Panc1 (cell line): ENCODE results near the gene EFEMP1. TPM values are rescaled to one million over a fixed set of nuclear protein-coding genes. Genes with fewer than 3 reads are reported as not detected.

Experiments used
- ATAC-seq: fragments of 200-7000 bp; cut with Tn5 transposase; 2 replicates; pipeline ENCODE4 v1.9.1; 2020; ENCODE audit warnings: mild to moderate bottlenecking, moderate library complexity
- BruUV-seq: library from RNA; stranded (reverse); fragments of 400-500 nt; replicated peaks from 2 replicates; lab custom pipeline; 2021; lab: Mats Ljungman, UMichigan
- CTCF ChIA-PET: fragments of 300-600 bp; sonication (Branson Sonifier 250); formaldehyde crosslinking; loops from one replicate; lab custom pipeline; 2022; ENCODE audit warnings: antibody characterized with exemption; lab: Charles Lee
- POLR2A ChIA-PET: fragments of 300-600 bp; sonication (Branson Sonifier 250); formaldehyde crosslinking; loops from one replicate; lab custom pipeline; 2022; ENCODE audit warnings: antibody characterized with exemption; lab: Charles Lee
- DNase-seq: peaks from one replicate; pipeline ENCODE4 v3.0.0-alpha.2; 2010; ENCODE audit warnings: low read depth, low spot score
- H3K27ac ChIP-seq: 2 replicates; pipeline ENCODE4 v1.5.1; 2011; ENCODE audit warnings: mild to moderate bottlenecking, low read length, inconsistent platforms
- H3K27me3 ChIP-seq: fragments of 200-500 bp; sonication (Bioruptor generic); 2 replicates; pipeline ENCODE4 v1.6.0; 2014; ENCODE audit warnings: low read length, inconsistent platforms; ENCODE audit not compliant: control insufficient read depth, insufficient read depth
- H3K36me3 ChIP-seq: fragments of 200-500 bp; sonication (Bioruptor generic); 2 replicates; pipeline ENCODE4 v1.5.1; 2014; ENCODE audit warnings: inconsistent platforms, mild to moderate bottlenecking, low read length, moderate library complexity; ENCODE audit not compliant: control insufficient read depth, insufficient read depth
- H3K4me1 ChIP-seq: 2 replicates; pipeline ENCODE4 v1.5.1; 2011; ENCODE audit warnings: inconsistent platforms, mild to moderate bottlenecking, low read length, moderate library complexity; ENCODE audit not compliant: control insufficient read depth, insufficient read depth
- H3K4me3 ChIP-seq, 2 experiments: 2 replicates each; pipeline ENCODE4 v1.5.1; 2011 to 2012; ENCODE audit warnings: low read depth in 2 of 2, low read length in 2 of 2, mild to moderate bottlenecking in 2 of 2, inconsistent platforms in 1 of 2, moderate library complexity in 1 of 2
- H3K9me3 ChIP-seq: fragments of 200-500 bp; sonication (Bioruptor generic); 2 replicates; pipeline ENCODE4 v1.5.1; 2014; ENCODE audit warnings: low read depth, mild to moderate bottlenecking, inconsistent platforms, low read length, moderate library complexity; ENCODE audit not compliant: control insufficient read depth, insufficient read depth
- CTCF ChIP-seq: fragments of 450-650 bp; IDR thresholded peaks from 2 replicates; pipeline ENCODE4 v1.5.1; 2017; ENCODE audit warnings: mild to moderate bottlenecking
- POLR2AphosphoS5 ChIP-seq: IDR thresholded peaks from 2 replicates; pipeline ENCODE4 v1.6.1; 2012; ENCODE audit warnings: mild to moderate bottlenecking, low read depth, low read length, moderate library complexity
- SIN3A ChIP-seq: IDR thresholded peaks from 2 replicates; pipeline ENCODE4 v1.6.1; 2012; ENCODE audit warnings: low read depth, mild to moderate bottlenecking, low read length, moderate library complexity, borderline replicate concordance; ENCODE audit not compliant: insufficient read depth
- TCF7L2 ChIP-seq: IDR thresholded peaks from 2 replicates; pipeline ENCODE4 v1.6.1; 2011; ENCODE audit warnings: mild to moderate bottlenecking, low read depth, low read length, inconsistent platforms
- in situ Hi-C: cut with HindIII; loops from 2 replicates; pipeline ENCODE4 v1.10.0; 2016; ENCODE audit warnings: low sequenced_read_pairs, low pct_unique_long_range_greater_than_20kb
- intact Hi-C: fragments of 100-400 bp; cut with micrococcal nuclease; formaldehyde crosslinking; loops from one replicate; pipeline ENCODE4 v1.10.0; 2022; ENCODE audit not compliant: unreplicated experiment
- total RNA-seq: library from RNA; stranded (reverse); gene quantifications from one replicate; pipeline ENCODE4 v1.2.1, GENCODE V29; 2021; ENCODE audit not compliant: unreplicated experiment
- TF ChIP-seq, protein P1 (sequence below), 2 experiments: IDR thresholded peaks; 2 replicates each; pipeline ENCODE4 v1.6.1; 2011 to 2012; ENCODE audit warnings: low read depth in 2 of 2, control low read depth in 1 of 2, low read length in 1 of 2, mild to moderate bottlenecking in 1 of 2, moderate library complexity in 1 of 2; ENCODE audit not compliant: insufficient read depth in 1 of 2

Gene EFEMP1
- total RNA-seq, 1 experiment from 2014 or later = 15.5 TPM

DNA sequence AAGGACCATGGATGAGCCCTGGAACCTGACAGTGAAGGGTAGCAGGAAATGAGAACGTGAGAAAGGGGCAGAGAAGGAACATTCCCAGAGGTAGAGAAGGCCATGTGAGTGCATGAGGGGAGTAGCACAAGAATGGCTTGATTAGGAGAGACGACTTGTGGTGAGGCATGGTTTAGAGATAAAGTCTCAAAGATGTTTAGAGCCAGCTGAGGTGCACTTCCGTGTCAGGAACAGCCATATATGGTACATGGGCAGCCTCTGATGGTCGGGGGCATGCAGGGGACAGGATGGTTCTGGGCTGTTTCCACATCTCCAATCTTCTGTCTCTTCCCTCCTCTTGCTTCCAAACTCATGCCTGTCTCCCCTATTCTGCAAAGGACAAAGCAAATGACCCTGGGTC lies 28.8 kb upstream of the EFEMP1 start:
- DNase-seq (no peak), ATAC-seq (no peak)
- intact Hi-C loops (no loop called here), in situ Hi-C loops (no loop called here)
- no peaks in the 10 kb centered on the region for H3K27me3 ChIP-seq
- peaks cover 5% of the 10 kb centered on the region for H3K4me1 ChIP-seq
- ChIA-PET CTCF (no interaction called here), POLR2A (no interaction called here)
- H3K36me3 ChIP-seq = no peaks in the 10 kb centered on the region
- H3K9me3 ChIP-seq = no peaks in the 10 kb centered on the region
- TF ChIP-seq, protein P1, sequence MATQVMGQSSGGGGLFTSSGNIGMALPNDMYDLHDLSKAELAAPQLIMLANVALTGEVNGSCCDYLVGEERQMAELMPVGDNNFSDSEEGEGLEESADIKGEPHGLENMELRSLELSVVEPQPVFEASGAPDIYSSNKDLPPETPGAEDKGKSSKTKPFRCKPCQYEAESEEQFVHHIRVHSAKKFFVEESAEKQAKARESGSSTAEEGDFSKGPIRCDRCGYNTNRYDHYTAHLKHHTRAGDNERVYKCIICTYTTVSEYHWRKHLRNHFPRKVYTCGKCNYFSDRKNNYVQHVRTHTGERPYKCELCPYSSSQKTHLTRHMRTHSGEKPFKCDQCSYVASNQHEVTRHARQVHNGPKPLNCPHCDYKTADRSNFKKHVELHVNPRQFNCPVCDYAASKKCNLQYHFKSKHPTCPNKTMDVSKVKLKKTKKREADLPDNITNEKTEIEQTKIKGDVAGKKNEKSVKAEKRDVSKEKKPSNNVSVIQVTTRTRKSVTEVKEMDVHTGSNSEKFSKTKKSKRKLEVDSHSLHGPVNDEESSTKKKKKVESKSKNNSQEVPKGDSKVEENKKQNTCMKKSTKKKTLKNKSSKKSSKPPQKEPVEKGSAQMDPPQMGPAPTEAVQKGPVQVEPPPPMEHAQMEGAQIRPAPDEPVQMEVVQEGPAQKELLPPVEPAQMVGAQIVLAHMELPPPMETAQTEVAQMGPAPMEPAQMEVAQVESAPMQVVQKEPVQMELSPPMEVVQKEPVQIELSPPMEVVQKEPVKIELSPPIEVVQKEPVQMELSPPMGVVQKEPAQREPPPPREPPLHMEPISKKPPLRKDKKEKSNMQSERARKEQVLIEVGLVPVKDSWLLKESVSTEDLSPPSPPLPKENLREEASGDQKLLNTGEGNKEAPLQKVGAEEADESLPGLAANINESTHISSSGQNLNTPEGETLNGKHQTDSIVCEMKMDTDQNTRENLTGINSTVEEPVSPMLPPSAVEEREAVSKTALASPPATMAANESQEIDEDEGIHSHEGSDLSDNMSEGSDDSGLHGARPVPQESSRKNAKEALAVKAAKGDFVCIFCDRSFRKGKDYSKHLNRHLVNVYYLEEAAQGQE (IDR thresholded peaks at IDR 0.05; ENCODE audit: insufficient read depth in 1 of 2, low read depth in 2 of 2, low read length in 1 of 2) = no peak
- TF ChIP-seq POLR2AphosphoS5 (no peak), CTCF (no peak), SIN3A (no peak), TCF7L2 (no peak)
- no peak overlapping the region for H3K4me3 ChIP-seq
- no TSS peak for BruUV-seq
- no peak overlapping the region for H3K27ac ChIP-seq

DNA sequence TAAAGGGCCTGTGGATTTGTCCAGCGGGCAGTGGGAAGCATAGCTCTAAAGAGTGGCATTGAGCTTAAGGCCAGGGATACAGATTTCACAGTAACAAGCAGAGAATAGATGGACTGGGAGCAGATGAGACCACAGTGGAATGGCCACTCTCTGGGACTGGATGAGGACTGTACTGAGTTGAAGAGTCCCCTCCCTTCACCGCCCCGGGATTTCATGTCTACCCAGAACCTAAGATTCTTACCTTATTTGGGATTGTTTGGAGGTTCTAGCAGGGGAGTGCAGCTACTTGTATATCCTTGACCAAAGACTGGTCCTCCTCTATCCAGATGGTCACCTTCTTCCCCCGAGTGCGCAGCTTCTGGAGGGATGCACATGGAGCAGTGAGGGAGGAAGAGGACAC lies 28.0 kb upstream of the EFEMP1 start:
- ChIA-PET CTCF (no interaction called here), POLR2A (no interaction called here)
- ATAC-seq = no peak
- BruUV-seq = no TSS peak
- Histone ChIP-seq H3K27ac (no peak overlapping the region), H3K27me3 (no peaks in the 10 kb centered on the region), H3K4me3 (no peak overlapping the region), H3K4me1 (peaks cover 5% of the 10 kb centered on the region), H3K36me3 (no peaks in the 10 kb centered on the region), H3K9me3 (no peaks in the 10 kb centered on the region)
- in situ Hi-C loops = no loop called here
- TF ChIP-seq CTCF (no peak), POLR2AphosphoS5 (no peak), TCF7L2 (no peak), SIN3A (no peak)
- TF ChIP-seq, protein P1 (IDR thresholded peaks at IDR 0.05; ENCODE audit: insufficient read depth in 1 of 2, low read depth in 2 of 2, low read length in 1 of 2) = no peak
- intact Hi-C loops = no loop called here
- DNase-seq = no peak
